ENCODE data around the gene CISD3. TPM values are rescaled to one million over a fixed set of nuclear protein-coding genes. Genes with fewer than 3 reads are reported as not detected.
A peak's percentile ranks its signal among the peaks of the same experiment; 100 is the strongest.

Gene CISD3
- total RNA-seq, 3 donors from 2014 or later: 8.9 to 15.0 (median 12.5) TPM

GRCh38 chr17:38766341-38766740 lies 36.2 kb downstream of the CISD3 start:
- intact Hi-C loops (cut with DNase I; ENCODE audit: low total_unique reads): no loop called here
- Histone ChIP-seq H3K4me1 (no peaks in the 10 kb centered on the region), H3K27me3 (no peaks in the 10 kb centered on the region), H3K36me3 (peaks cover 5% of the 10 kb centered on the region), H3K9me3 (no peaks in the 10 kb centered on the region), H3K27ac (no peak overlapping the region), H3K4me3 (no peak overlapping the region)
- TF ChIP-seq POLR2A (IDR thresholded peaks at IDR 0.05) (no peak), CTCF (IDR thresholded peaks at IDR 0.05) (no peak), POLR2AphosphoS5 (IDR thresholded peaks at IDR 0.05) (no peak)
- no peak for DNase-seq (ENCODE audit: low spot score in 2 of 2)

GRCh38 chr17:38768417-38768816 lies 38.3 kb downstream of the CISD3 start:
- no peaks in the 10 kb centered on the region for H3K27me3 ChIP-seq
- intact Hi-C loops (cut with DNase I; ENCODE audit: low total_unique reads): no loop called here
- H3K27ac ChIP-seq: peak overlapping the region in 1 of 2 donors; percentile 50
- no peak overlapping the region for H3K4me3 ChIP-seq
- no peak for TF ChIP-seq CTCF (IDR thresholded peaks at IDR 0.05)
- H3K4me1 ChIP-seq: no peaks in the 10 kb centered on the region
- peaks cover 8% of the 10 kb centered on the region for H3K36me3 ChIP-seq
- no peak for DNase-seq (ENCODE audit: low spot score in 2 of 2)
- H3K9me3 ChIP-seq: no peaks in the 10 kb centered on the region

- DNase-seq (ENCODE audit: low spot score in 2 of 2): no peak
- no peaks in the 10 kb centered on the region for H3K4me1 ChIP-seq
- no peak overlapping the region for H3K27ac ChIP-seq
- H3K9me3 ChIP-seq: no peaks in the 10 kb centered on the region
- intact Hi-C loops (cut with DNase I; ENCODE audit: low total_unique reads): no loop called here
- H3K4me3 ChIP-seq: no peak overlapping the region
- TF ChIP-seq CTCF (IDR thresholded peaks at IDR 0.05): no peak
- no peak for TF ChIP-seq POLR2A (IDR thresholded peaks at IDR 0.05)
- no peak for TF ChIP-seq POLR2AphosphoS5 (IDR thresholded peaks at IDR 0.05)
- peaks cover 9% of the 10 kb centered on the region for H3K36me3 ChIP-seq
- no peaks in the 10 kb centered on the region for H3K27me3 ChIP-seq
Observed at GRCh38 chr17:38773258-38773657, 43.1 kb downstream of the CISD3 start.

- no peak for DNase-seq (ENCODE audit: low spot score in 2 of 2)
- Histone ChIP-seq H3K4me1 (no peaks in the 10 kb centered on the region), H3K4me3 (no peak overlapping the region), H3K9me3 (no peaks in the 10 kb centered on the region), H3K36me3 (peaks cover 35% of the 10 kb centered on the region), H3K27ac (no peak overlapping the region), H3K27me3 (no peaks in the 10 kb centered on the region)
- intact Hi-C loops (cut with DNase I; ENCODE audit: low total_unique reads): loop anchor here (1.0 kb wide), 1 partner anchor 39 kb away; no protein-coding TSS in a partner anchor
- TF ChIP-seq CTCF (IDR thresholded peaks at IDR 0.05): no peak
- TF ChIP-seq POLR2A (IDR thresholded peaks at IDR 0.05): no peak
- no peak for TF ChIP-seq POLR2AphosphoS5 (IDR thresholded peaks at IDR 0.05)
Observed at GRCh38 chr17:38777641-38778250, 47.6 kb downstream of the CISD3 start.

GRCh38 chr17:38779965-38780752 lies 50.0 kb downstream of the CISD3 start:
- Histone ChIP-seq H3K4me3 (no peak overlapping the region), H3K9me3 (no peaks in the 10 kb centered on the region), H3K36me3 (peaks cover 37% of the 10 kb centered on the region), H3K27ac (no peak overlapping the region), H3K4me1 (no peaks in the 10 kb centered on the region), H3K27me3 (no peaks in the 10 kb centered on the region)
- no peak for TF ChIP-seq CTCF (IDR thresholded peaks at IDR 0.05)
- no peak for TF ChIP-seq POLR2AphosphoS5 (IDR thresholded peaks at IDR 0.05)
- TF ChIP-seq POLR2A (IDR thresholded peaks at IDR 0.05): no peak
- intact Hi-C loops (cut with DNase I; ENCODE audit: low total_unique reads): no loop called here
- DNase-seq (ENCODE audit: low spot score in 2 of 2): no peak
